GM19099 (cell line): ENCODE results near the gene LIN37.

ENCODE experiments used
- POLR2A ChIP-seq: IDR thresholded peaks from 3 replicates; pipeline ENCODE4 v1.6.1; 2011; ENCODE audit warnings: low read depth; ENCODE audit not compliant: insufficient read length; ENCODE audit errors: extremely low read depth

The LIN37 gene

DNA sequence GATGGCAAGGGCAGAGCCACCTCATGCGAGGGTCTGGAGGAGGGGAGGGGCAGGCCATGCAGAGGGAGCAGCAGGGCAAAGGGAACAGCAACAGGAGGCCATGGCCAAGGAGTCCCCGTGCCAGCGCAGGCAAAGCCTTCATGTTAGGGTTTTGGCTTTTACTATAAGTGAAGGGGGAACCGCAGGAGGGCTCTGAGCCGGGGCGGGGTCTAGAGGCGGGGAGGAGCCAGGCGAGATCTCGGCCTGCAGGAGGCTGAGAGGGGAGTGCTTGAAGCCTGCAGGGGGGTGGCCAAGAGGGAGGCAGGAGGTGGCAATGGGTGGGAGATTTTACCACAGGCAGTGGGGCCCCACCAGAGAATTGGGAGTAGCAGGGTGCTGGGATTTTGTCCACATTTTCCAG is 33.3 kb downstream of the LIN37 start:
- TF ChIP-seq POLR2A: no peak

GRCh38 chr19:35782589-35782988 is 34.2 kb downstream of the LIN37 start:
- TF ChIP-seq POLR2A: no peak

DNA sequence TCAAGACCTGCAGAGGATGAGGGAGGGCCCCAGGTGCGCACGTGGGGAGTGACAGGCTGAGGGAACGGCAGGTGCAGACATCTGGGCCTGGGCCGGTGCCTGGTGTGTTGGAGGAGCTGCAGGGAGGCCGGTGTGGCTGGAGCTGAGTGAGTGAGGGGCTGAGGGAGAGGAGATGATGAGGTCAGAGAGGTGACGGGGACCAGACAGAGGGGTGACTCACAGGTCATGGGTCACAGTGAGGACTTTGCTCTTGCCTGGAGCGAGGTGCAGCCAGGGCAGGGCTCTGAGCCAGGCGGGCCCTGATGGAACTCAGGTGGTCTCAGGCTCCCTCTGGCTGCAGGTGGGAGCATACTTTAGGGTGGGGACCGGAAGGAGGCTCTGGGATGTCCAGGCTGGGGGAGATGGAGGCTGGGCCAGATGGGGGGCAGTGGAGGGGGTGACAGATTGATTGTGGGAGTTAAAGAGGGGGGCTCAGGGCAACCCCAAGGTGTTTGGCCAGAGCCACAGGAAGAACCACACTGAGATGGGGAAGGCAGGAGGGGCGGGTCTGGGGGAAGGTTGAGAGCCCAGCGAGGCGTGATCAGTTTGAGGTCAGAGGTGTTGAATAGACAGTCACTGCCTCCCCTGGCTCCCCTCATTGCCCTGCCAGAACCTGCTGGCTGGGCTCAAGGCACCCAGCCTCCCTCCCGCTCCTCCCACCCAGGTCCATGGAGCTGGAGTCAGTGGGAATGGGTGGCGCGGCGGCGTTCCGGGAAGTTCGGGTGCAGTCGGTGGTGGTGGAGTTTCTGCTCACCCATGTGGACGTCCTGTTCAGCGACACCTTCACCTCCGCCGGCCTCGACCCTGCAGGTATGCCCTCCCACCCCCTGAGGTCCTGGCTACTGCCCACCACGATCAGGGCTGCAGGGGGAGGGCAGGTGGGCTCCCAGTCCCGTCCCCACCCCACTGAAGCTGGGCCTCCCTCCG is 35.4 kb downstream of the LIN37 start:
- no peak for TF ChIP-seq POLR2A

DNA sequence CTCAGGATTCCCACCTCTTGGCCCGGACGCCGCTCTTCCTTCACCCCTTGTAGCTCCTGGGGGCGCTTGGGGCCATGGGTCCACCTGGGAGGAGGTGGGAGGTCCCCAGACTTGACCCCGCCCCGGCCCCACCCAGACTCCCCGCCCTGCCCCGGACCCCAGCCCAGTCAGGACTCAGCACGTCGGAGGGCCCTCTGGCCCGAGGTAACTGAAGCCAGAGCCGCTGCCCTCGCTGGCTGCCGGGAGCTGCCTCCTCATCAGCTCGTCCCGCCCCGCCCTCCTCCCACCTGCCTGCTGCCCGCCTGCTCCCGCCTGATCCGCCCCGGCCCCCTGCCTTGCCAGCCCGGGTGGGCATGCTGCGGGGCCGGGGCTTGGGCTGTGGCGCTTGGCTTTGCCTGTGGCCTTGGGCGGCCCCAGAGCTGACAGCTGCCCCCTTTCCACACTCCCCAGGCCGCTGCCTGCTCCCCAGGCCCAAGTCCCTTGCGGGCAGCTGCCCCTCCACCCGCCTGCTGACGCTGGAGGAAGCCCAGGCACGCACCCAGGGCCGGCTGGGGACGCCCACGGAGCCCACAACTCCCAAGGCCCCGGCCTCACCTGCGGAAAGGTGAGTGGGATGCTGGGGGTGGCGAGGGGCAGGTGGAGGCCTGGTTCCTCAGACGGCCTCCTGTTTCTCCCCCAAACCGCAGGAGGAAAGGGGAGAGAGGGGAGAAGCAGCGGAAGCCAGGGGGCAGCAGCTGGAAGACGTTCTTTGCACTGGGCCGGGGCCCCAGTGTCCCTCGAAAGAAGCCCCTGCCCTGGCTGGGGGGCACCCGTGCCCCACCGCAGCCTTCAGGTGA is 36.3 kb downstream of the LIN37 start:
- TF ChIP-seq POLR2A: no peak

- no peak for TF ChIP-seq POLR2A
Measured at GRCh38 chr19:35785339-35785627, 36.9 kb downstream of the LIN37 start.

DNA sequence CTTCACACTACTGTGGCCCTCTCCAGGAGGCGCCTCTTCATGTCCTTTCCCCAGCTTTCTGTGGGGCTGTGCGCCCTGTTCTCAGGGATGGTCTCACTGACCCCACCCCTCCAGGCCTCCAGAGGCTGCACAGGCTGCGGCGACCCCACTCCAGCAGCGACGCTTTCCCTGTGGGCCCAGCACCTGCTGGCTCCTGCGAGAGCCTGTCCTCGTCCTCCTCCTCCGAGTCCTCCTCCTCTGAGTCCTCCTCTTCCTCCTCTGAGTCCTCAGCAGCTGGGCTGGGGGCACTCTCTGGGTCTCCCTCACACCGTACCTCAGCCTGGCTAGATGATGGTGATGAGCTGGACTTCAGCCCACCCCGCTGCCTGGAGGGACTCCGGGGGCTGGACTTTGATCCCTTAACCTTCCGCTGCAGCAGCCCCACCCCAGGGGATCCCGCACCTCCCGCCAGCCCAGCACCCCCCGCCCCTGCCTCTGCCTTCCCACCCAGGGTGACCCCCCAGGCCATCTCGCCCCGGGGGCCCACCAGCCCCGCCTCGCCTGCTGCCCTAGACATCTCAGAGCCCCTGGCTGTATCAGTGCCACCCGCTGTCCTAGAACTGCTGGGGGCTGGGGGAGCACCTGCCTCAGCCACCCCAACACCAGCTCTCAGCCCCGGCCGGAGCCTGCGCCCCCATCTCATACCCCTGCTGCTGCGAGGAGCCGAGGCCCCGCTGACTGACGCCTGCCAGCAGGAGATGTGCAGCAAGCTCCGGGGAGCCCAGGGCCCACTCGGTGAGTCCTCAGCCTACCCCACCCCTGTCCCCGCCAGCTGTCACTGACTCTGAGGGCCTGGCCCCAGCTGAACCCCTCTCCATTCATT is 38.2 kb downstream of the LIN37 start:
- no peak for TF ChIP-seq POLR2A

DNA sequence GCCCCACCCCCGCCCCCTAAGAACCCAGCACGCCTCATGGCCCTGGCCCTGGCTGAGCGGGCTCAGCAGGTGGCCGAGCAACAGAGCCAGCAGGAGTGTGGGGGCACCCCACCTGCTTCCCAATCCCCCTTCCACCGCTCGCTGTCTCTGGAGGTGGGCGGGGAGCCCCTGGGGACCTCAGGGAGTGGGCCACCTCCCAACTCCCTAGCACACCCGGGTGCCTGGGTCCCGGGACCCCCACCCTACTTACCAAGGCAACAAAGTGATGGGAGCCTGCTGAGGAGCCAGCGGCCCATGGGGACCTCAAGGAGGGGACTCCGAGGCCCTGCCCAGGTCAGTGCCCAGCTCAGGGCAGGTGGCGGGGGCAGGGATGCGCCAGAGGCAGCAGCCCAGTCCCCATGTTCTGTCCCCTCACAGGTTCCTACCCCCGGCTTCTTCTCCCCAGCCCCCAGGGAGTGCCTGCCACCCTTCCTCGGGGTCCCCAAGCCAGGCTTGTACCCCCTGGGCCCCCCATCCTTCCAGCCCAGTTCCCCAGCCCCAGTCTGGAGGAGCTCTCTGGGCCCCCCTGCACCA is 38.9 kb downstream of the LIN37 start:
- TF ChIP-seq POLR2A: no peak

DNA sequence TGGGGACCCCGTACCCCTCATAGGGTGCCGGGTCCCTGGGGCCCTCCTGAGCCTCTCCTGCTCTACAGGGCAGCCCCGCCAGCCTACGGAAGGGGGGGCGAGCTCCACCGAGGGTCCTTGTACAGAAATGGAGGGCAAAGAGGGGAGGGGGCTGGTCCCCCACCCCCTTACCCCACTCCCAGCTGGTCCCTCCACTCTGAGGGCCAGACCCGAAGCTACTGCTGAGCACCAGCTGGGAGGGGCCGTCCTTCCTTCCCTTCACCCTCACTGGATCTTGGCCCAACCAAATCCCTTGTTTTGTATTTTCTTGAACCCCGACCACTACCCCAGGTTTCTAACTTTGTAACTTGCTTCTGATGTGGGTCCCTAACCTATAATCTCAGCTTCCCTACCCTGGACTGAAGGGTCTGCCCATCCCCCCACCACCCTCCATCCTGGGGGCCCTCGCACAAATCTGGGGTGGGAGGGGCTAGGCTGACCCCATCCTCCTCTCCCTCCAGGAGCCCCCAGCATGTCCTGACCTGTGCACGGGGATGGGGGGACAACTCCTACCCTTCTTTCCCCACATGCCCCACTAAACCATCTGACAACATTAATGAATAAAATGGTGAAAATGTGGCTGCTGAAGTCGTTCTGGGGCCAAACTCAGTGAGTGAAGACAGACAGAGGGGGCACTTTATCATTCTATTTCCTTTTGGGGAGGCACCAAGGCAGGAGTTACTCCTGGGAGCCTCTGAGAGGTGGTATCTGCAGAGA is 40.0 kb downstream of the LIN37 start:
- no peak for TF ChIP-seq POLR2A

DNA sequence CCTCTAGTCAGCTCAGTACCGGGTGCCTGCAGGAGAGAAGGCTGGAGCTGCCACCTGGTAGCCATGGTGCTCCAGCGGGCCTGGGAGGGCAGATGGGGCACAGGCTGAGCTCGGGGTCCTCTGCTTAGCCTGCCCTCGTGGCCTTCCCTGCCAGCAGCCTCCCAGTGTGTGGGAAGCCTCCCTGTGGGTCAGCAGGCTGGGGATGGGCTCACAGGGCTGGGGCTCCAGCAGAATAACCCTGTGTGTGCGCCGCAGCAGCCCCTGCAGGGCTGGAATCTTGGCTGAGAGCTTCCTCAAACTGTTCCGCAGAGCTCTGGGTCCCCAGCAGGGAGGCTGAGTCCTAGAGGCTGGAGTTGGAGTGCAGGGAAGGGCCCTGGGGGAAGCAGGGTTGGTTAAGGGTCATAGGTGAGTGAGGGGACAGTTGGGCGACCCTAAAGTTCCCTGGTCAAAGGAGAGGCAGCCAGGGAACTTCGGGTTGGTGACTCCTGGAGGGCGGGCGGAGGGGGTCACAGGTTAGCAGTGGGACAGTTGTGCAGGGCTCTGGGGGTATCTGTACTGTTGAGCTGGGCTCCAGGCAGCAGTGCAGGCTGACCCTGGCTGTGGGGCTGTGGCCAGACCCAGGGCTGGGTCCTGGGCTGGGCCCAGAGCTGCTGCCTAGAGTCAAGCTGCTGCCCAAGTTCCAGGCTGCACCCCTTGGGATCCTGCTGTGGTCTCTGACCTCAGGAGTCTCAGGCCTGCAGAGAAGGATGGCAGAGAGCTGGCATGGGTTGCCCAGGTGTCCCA is 41.0 kb downstream of the LIN37 start:
- TF ChIP-seq POLR2A: no peak

DNA sequence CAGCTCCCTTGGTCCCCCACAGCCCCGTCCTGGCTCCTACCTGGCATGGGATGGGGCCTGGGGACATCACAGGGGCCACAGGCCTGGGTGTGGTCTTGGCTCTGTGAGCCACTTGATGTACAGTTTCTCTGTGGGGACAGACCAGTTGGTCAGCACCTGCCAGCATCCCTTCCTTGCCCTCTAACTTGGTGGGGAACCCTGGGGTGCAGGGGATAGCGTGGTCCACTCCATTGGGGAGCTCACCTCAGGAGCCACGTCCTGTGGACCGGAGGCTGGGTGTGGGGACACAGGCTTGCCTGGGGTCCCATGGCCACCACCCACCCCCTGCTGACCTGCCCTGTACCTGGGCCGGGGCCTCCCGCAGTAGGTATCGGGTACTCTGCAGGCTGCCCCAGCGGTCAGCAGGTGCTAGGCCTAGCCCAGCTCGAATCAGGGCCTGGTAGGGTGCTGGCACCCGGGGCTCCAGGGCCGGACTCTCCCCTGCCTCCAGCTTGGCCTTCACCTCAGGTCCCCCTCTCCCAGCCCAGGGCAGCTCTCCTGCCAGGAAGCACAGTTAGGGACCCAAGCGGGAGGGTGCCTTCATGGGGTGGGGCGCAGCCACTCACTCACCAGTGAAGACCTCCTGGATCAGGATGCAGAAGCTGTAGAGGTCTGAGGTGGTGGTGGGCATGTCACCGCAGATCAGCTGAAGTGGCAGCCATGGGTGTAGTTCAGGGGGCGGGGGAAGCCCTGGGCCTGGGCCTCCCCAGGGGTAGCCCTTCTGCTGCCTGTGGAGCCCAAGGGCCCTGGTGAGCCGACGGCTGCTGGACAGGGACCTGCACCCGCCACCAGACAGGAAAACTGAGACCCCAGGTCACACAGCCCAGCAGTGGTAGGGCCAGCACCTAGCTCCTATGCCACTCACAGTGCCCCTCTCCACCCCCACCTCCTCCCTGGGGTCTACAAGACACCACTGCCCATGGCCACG is 41.9 kb downstream of the LIN37 start:
- TF ChIP-seq POLR2A: no peak

DNA sequence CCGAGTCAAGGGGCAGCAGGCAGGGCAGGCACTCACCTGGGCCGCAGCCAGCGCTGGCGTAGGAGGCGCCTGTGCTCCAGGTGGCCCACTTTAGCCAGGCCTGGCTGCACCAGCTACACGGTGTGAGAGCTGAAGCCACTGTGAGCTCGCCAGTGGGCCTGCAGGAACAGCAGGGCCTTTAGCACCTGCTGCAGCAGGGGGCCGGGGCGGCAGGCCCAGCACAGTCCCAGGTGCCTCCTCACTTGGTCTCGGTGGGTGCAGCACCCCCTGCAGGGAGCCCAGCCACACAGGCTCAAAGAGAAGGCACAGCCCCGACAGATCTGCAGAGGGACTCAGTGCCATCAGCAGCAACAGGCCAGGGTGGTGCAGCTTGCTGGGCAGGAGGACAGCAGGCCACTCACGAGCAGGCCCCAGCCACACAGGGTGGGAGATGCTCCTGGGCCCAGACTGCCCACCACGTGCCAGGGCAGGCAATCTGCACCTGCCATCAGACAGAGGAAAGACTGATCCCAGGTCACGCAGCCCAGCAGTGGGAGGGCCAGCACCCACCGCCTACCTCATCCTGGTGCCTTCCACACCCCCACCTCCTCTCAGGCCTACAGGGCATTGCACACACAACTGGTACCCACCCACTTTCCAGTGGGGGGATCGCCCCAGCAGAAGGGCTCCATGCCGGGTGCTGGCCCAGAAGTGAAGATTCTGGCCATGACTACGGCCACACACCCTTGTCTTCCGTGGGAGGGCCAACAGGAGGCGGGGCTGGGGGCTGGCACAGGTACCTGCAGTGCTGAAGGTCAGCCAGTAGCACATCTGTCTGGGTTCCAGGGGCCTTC is 42.8 kb downstream of the LIN37 start:
- TF ChIP-seq POLR2A: no peak
